LoVo (cell line): ENCODE data around the gene C5.
A peak's percentile ranks its signal among the peaks of the same experiment; 100 is the strongest.

ENCODE experiments used
- DNase-seq: peaks from one replicate; pipeline ENCODE4 v3.0.0-alpha.2; 2016; ENCODE audit warnings: low spot score

The C5 gene

GRCh38 chr9:120941046-120941770 lies 108.9 kb downstream of the C5 start:
- no peak for DNase-seq

- no peak for DNase-seq
These were observed 109.5 kb downstream of the C5 start for GRCh38 chr9:120940573-120940972.

GRCh38 chr9:120938851-120939250 lies 111.2 kb downstream of the C5 start:
- no peak for DNase-seq

GRCh38 chr9:120937596-120937995 lies 112.5 kb downstream of the C5 start:
- no peak for DNase-seq

GRCh38 chr9:120937127-120937526 lies 112.9 kb downstream of the C5 start:
- DNase-seq = no peak

GRCh38 chr9:120936764-120937122 lies 113.3 kb downstream of the C5 start:
- no peak for DNase-seq

GRCh38 chr9:120936011-120936763 lies 113.9 kb downstream of the C5 start:
- peak; percentile 89 for DNase-seq

- peak; percentile 76 for DNase-seq
These were observed 114.7 kb downstream of the C5 start for GRCh38 chr9:120935383-120935857.

GRCh38 chr9:120934281-120934680 lies 115.8 kb downstream of the C5 start:
- no peak for DNase-seq

- no peak for DNase-seq
These were observed 116.6 kb downstream of the C5 start for GRCh38 chr9:120933310-120934055.

- no peak for DNase-seq
These were observed 117.8 kb downstream of the C5 start for GRCh38 chr9:120932086-120932823.

- DNase-seq = no peak
These were observed 118.6 kb downstream of the C5 start for GRCh38 chr9:120931231-120932085.

GRCh38 chr9:120929229-120929791 lies 120.8 kb downstream of the C5 start:
- no peak for DNase-seq

GRCh38 chr9:120928483-120929228 lies 121.4 kb downstream of the C5 start:
- DNase-seq = peak; percentile 61

GRCh38 chr9:120928015-120928482 lies 122.0 kb downstream of the C5 start:
- no peak for DNase-seq

- DNase-seq = no peak
These were observed 122.6 kb downstream of the C5 start for GRCh38 chr9:120927269-120928014.

- DNase-seq = no peak
These were observed 123.6 kb downstream of the C5 start, which contains the start of gene TRAF1 for GRCh38 chr9:120926397-120926928. Gene TRAF1 (minus strand): TSS chr9:120926796. CDS start chr9:120926075, 721 bp downstream.

- no peak for DNase-seq
These were observed 124.3 kb downstream of the C5 start for GRCh38 chr9:120925535-120926396.
